Astrocyte (in vitro differentiated cells and primary cell): ENCODE data around the gene PHB1.

Experiments used
- EZH2 ChIP-seq: IDR thresholded peaks from 2 replicates; pipeline ENCODE4 v1.6.1; 2012; ENCODE audit warnings: mild to moderate bottlenecking, low read length, inconsistent platforms; ENCODE audit not compliant: insufficient read depth
- TF ChIP-seq, protein P1 (sequence below): IDR thresholded peaks from 2 replicates; pipeline ENCODE4 v1.5.1; 2011; ENCODE audit warnings: low read depth, mild to moderate bottlenecking, inconsistent platforms, low read length, moderate library complexity; ENCODE audit not compliant: insufficient read depth

DNA sequence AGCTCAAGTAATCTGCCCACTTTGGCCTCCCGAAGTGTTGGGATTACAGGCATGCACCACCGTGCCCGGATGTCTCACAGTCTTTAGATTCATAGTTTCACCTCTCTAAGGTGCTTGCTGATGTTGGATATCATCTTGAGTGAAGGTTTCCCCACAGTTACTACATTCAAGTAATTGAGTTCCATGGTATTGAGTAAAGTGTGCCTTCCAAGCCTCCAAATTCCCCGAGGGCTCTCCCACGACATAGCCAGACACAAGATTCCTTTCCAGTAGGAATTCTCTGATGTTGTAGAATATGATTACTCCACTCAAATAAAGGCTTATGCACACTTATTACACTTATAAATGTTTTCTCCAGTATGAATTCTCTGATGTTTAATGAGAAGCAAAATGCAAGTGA lies 36.4 kb downstream of the PHB1 start:
- TF ChIP-seq, protein P1, sequence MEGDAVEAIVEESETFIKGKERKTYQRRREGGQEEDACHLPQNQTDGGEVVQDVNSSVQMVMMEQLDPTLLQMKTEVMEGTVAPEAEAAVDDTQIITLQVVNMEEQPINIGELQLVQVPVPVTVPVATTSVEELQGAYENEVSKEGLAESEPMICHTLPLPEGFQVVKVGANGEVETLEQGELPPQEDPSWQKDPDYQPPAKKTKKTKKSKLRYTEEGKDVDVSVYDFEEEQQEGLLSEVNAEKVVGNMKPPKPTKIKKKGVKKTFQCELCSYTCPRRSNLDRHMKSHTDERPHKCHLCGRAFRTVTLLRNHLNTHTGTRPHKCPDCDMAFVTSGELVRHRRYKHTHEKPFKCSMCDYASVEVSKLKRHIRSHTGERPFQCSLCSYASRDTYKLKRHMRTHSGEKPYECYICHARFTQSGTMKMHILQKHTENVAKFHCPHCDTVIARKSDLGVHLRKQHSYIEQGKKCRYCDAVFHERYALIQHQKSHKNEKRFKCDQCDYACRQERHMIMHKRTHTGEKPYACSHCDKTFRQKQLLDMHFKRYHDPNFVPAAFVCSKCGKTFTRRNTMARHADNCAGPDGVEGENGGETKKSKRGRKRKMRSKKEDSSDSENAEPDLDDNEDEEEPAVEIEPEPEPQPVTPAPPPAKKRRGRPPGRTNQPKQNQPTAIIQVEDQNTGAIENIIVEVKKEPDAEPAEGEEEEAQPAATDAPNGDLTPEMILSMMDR: no peak
- TF ChIP-seq EZH2: no peak
